Left ventricle myocardium inferior (tissue), 1 donor: ENCODE results near the gene GNPTG. TPM values are rescaled to one million over a fixed set of nuclear protein-coding genes. Genes with fewer than 3 reads are reported as not detected.
A peak's percentile ranks its signal among the peaks of the same experiment; 100 is the strongest.

ENCODE experiments used
- DNase-seq: peaks from one replicate; pipeline ENCODE4 v3.0.0-alpha.2; 2020
- H3K27ac ChIP-seq: fragments of 200-600 bp; replicated peaks from 2 replicates; pipeline ENCODE4 v1.8.0; 2021
- H3K27me3 ChIP-seq: fragments of 200-600 bp; 2 replicates; pipeline ENCODE4 v1.8.0; 2021; ENCODE audit warnings: low read depth
- H3K36me3 ChIP-seq: fragments of 200-600 bp; 2 replicates; pipeline ENCODE4 v1.8.0; 2021
- H3K4me1 ChIP-seq: fragments of 200-600 bp; 2 replicates; pipeline ENCODE4 v1.8.0; 2021
- H3K4me3 ChIP-seq: fragments of 200-600 bp; 2 replicates; pipeline ENCODE4 v1.8.0; 2021; ENCODE audit warnings: mild to moderate bottlenecking, moderate library complexity
- H3K9me3 ChIP-seq: fragments of 200-600 bp; replicated peaks from 2 replicates; pipeline ENCODE4 v1.8.0; 2021
- intact Hi-C: fragments of 100-400 bp; cut with micrococcal nuclease; formaldehyde crosslinking; loops from one replicate; pipeline ENCODE4 v1.11.0; 2022
- total RNA-seq: library from RNA; stranded (reverse); fragmentation: NEBNext Ultra II Directional; extraction: Animal tissue kit (Norgen Biotek cat#: 25700); gene quantifications from one replicate; pipeline ENCODE4 v1.2.1, GENCODE V29; 2021
- TF ChIP-seq, protein P1 (sequence below): fragments of 200-600 bp; IDR thresholded peaks from 2 replicates; pipeline ENCODE4 v1.8.0; 2021; ENCODE audit warnings: antibody characterized with exemption, mild to moderate bottlenecking, borderline replicate concordance
- donor health status: DM: no; HTN: yes; CAD: no; lungs with severe emphysema.

The GNPTG gene
- total RNA-seq, 1 donor from 2014 or later, result 31.8 TPM

GRCh38 chr16:1348926-1349325 is 2.8 kb upstream of the GNPTG start:
- Histone ChIP-seq H3K9me3 (no peaks in the 10 kb centered on the region), H3K4me1 (peaks cover 36% of the 10 kb centered on the region), H3K27ac (no peak overlapping the region), H3K27me3 (no peaks in the 10 kb centered on the region), H3K4me3 (no peak overlapping the region), H3K36me3 (peaks cover 27% of the 10 kb centered on the region)
- TF ChIP-seq, protein P1, sequence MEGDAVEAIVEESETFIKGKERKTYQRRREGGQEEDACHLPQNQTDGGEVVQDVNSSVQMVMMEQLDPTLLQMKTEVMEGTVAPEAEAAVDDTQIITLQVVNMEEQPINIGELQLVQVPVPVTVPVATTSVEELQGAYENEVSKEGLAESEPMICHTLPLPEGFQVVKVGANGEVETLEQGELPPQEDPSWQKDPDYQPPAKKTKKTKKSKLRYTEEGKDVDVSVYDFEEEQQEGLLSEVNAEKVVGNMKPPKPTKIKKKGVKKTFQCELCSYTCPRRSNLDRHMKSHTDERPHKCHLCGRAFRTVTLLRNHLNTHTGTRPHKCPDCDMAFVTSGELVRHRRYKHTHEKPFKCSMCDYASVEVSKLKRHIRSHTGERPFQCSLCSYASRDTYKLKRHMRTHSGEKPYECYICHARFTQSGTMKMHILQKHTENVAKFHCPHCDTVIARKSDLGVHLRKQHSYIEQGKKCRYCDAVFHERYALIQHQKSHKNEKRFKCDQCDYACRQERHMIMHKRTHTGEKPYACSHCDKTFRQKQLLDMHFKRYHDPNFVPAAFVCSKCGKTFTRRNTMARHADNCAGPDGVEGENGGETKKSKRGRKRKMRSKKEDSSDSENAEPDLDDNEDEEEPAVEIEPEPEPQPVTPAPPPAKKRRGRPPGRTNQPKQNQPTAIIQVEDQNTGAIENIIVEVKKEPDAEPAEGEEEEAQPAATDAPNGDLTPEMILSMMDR, result no peak
- intact Hi-C loops, result no loop called here
- no peak for DNase-seq

- H3K27ac ChIP-seq, result no peak overlapping the region
- DNase-seq, result no peak
- H3K36me3 ChIP-seq, result peaks cover 27% of the 10 kb centered on the region
- H3K4me1 ChIP-seq, result peaks cover 39% of the 10 kb centered on the region
- intact Hi-C loops, result no loop called here
- TF ChIP-seq, protein P1, result no peak
- no peaks in the 10 kb centered on the region for H3K9me3 ChIP-seq
- H3K27me3 ChIP-seq, result no peaks in the 10 kb centered on the region
- no peak overlapping the region for H3K4me3 ChIP-seq
Measured at GRCh38 chr16:1349351-1349750, 2.4 kb upstream of the GNPTG start.

GRCh38 chr16:1349951-1350350 is 1.8 kb upstream of the GNPTG start:
- Histone ChIP-seq H3K27ac (no peak overlapping the region), H3K27me3 (no peaks in the 10 kb centered on the region), H3K4me3 (peak overlapping the region; percentile 99), H3K9me3 (no peaks in the 10 kb centered on the region), H3K36me3 (peaks cover 27% of the 10 kb centered on the region), H3K4me1 (peaks cover 39% of the 10 kb centered on the region)
- TF ChIP-seq, protein P1, result no peak
- DNase-seq, result no peak
- intact Hi-C loops, result no loop called here

GRCh38 chr16:1350691-1351090 is 1.0 kb upstream of the GNPTG start:
- Histone ChIP-seq H3K4me3 (peak overlapping the region; percentile 99), H3K27me3 (no peaks in the 10 kb centered on the region), H3K4me1 (peaks cover 46% of the 10 kb centered on the region), H3K36me3 (peaks cover 27% of the 10 kb centered on the region), H3K27ac (peak overlapping the region; percentile 84), H3K9me3 (no peaks in the 10 kb centered on the region)
- intact Hi-C loops, result no loop called here
- DNase-seq, result no peak
- TF ChIP-seq, protein P1, result no peak

GRCh38 chr16:1351215-1351581 is 533 bp upstream of the GNPTG start:
- Histone ChIP-seq H3K9me3 (no peaks in the 10 kb centered on the region), H3K27ac (peak overlapping the region; percentile 84), H3K27me3 (no peaks in the 10 kb centered on the region), H3K4me3 (peak overlapping the region; percentile 99), H3K36me3 (peaks cover 27% of the 10 kb centered on the region), H3K4me1 (peaks cover 47% of the 10 kb centered on the region)
- DNase-seq, result no peak
- TF ChIP-seq, protein P1, result no peak
- intact Hi-C loops, result no loop called here
